Measurements from ENCODE around the gene ITGBL1.

GRCh38 chr13:101575581-101575980, 123.1 kb downstream of the ITGBL1 start:
- TF ChIP-seq POLR2A (IDR thresholded peaks at IDR 0.05) (no peak), CTCF (IDR thresholded peaks at IDR 0.05 in 4 of 5, conservative IDR thresholded peaks at IDR 0.05 in 1 of 5) (no peak)
